ENCODE results near the gene PPIL4.

DNA sequence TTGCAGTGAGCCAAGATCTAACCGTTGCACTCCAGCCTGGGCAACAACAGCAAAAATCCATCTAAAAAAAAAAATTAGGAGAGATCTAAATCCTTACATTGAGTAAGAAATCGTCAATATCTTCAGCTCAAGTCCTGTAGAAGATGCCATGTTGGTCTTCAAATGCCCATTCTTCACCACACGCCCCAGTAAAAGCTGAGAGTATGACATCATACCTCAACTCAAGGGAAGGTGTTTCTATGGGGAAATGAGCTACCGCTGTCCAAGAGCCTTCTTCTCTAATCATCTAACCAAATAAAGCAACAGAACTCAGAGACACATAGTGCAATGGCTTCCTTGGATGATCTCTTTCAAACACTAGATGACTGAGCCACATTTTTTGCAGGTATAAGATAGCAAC lies 58.5 kb downstream of the PPIL4 start:
- TF ChIP-seq, protein P1, sequence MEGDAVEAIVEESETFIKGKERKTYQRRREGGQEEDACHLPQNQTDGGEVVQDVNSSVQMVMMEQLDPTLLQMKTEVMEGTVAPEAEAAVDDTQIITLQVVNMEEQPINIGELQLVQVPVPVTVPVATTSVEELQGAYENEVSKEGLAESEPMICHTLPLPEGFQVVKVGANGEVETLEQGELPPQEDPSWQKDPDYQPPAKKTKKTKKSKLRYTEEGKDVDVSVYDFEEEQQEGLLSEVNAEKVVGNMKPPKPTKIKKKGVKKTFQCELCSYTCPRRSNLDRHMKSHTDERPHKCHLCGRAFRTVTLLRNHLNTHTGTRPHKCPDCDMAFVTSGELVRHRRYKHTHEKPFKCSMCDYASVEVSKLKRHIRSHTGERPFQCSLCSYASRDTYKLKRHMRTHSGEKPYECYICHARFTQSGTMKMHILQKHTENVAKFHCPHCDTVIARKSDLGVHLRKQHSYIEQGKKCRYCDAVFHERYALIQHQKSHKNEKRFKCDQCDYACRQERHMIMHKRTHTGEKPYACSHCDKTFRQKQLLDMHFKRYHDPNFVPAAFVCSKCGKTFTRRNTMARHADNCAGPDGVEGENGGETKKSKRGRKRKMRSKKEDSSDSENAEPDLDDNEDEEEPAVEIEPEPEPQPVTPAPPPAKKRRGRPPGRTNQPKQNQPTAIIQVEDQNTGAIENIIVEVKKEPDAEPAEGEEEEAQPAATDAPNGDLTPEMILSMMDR (IDR thresholded peaks at IDR 0.05) = no peak
- TF ChIP-seq POLR2A (IDR thresholded peaks at IDR 0.05) = no peak

Measured in uterus (tissue), 2 donors.